Activated B cell treated with CpG ODN at 0.5 μM for 24 hours (primary cell): ENCODE data around the gene PPARG. TPM values are rescaled to one million over a fixed set of nuclear protein-coding genes. Genes with fewer than 3 reads are reported as not detected.

Source experiments
- ATAC-seq: fragments of 200-7000 bp; cut with Tn5 transposase; one replicate; pipeline ENCODE4 v1.10.0; 2021; ENCODE audit warnings: low read depth, mild to moderate bottlenecking, moderate library complexity
- CTCF ChIA-PET: fragments of 350-600 bp; sonication (Branson Sonifier 250); formaldehyde crosslinking; loops from one replicate; lab custom pipeline; 2021; ENCODE audit warnings: antibody characterized with exemption; lab: Charles Lee
- POLR2A ChIA-PET: fragments of 350-600 bp; sonication (Branson Sonifier 250); formaldehyde crosslinking; loops from one replicate; lab custom pipeline; 2021; ENCODE audit warnings: antibody characterized with exemption; lab: Charles Lee
- DNase-seq: peaks from one replicate; pipeline ENCODE4 v3.0.0; 2022
- H3K27ac Mint-ChIP-seq: one replicate; pipeline ENCODE4 v1.8.0; 2020; ENCODE audit warnings: mixed read lengths
- H3K27me3 Mint-ChIP-seq: one replicate; pipeline ENCODE4 v1.8.0; 2021; ENCODE audit warnings: mixed read lengths
- H3K36me3 Mint-ChIP-seq: one replicate; pipeline ENCODE4 v1.8.0; 2021; ENCODE audit warnings: low read depth, mixed read lengths
- H3K4me1 Mint-ChIP-seq: one replicate; pipeline ENCODE4 v1.8.0; 2021; ENCODE audit warnings: mixed read lengths
- H3K4me3 Mint-ChIP-seq: one replicate; pipeline ENCODE4 v1.8.0; 2020; ENCODE audit warnings: mild to moderate bottlenecking, mixed read lengths
- H3K9me3 Mint-ChIP-seq: one replicate; pipeline ENCODE4 v1.8.0; 2020; ENCODE audit warnings: mixed read lengths
- intact Hi-C: fragments of 100-400 bp; cut with micrococcal nuclease; formaldehyde crosslinking; loops from one replicate; pipeline ENCODE4 v1.15.1; 2024
- total RNA-seq: library from RNA; stranded (reverse); gene quantifications from 2 replicates; pipeline ENCODE4 v1.2.3, GENCODE V29; 2022
- TF ChIP-seq, protein P1 (sequence below): fragments of 200-600 bp; IDR thresholded peaks from one replicate; pipeline ENCODE4 v1.8.0; 2022; ENCODE audit warnings: antibody characterized with exemption, mild to moderate bottlenecking

PPARG gene
- total RNA-seq, 1 donor from 2014 or later: not detected

- CTCF ChIA-PET: no interaction called here
- intact Hi-C loops: no loop called here
- peaks cover 4% of the 10 kb centered on the region for H3K27me3 Mint-ChIP-seq
- ATAC-seq (no peak), DNase-seq (no peak)
- H3K4me3 Mint-ChIP-seq: no peak overlapping the region
- H3K4me1 Mint-ChIP-seq: no peaks in the 10 kb centered on the region
- H3K9me3 Mint-ChIP-seq: no peaks in the 10 kb centered on the region
- H3K27ac Mint-ChIP-seq: no peak overlapping the region
- H3K36me3 Mint-ChIP-seq: no peaks in the 10 kb centered on the region
- POLR2A ChIA-PET: no interaction called here
- TF ChIP-seq, protein P1, sequence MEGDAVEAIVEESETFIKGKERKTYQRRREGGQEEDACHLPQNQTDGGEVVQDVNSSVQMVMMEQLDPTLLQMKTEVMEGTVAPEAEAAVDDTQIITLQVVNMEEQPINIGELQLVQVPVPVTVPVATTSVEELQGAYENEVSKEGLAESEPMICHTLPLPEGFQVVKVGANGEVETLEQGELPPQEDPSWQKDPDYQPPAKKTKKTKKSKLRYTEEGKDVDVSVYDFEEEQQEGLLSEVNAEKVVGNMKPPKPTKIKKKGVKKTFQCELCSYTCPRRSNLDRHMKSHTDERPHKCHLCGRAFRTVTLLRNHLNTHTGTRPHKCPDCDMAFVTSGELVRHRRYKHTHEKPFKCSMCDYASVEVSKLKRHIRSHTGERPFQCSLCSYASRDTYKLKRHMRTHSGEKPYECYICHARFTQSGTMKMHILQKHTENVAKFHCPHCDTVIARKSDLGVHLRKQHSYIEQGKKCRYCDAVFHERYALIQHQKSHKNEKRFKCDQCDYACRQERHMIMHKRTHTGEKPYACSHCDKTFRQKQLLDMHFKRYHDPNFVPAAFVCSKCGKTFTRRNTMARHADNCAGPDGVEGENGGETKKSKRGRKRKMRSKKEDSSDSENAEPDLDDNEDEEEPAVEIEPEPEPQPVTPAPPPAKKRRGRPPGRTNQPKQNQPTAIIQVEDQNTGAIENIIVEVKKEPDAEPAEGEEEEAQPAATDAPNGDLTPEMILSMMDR: no peak
Observed at GRCh38 chr3:12413721-12414255, 124.9 kb downstream of the PPARG start.

- ChIA-PET CTCF (no interaction called here), POLR2A (no interaction called here)
- no peaks in the 10 kb centered on the region for H3K4me1 Mint-ChIP-seq
- ATAC-seq (no peak), DNase-seq (no peak)
- intact Hi-C loops: no loop called here
- H3K36me3 Mint-ChIP-seq: no peaks in the 10 kb centered on the region
- H3K27ac Mint-ChIP-seq: no peak overlapping the region
- TF ChIP-seq, protein P1: no peak
- H3K9me3 Mint-ChIP-seq: no peaks in the 10 kb centered on the region
- H3K4me3 Mint-ChIP-seq: no peak overlapping the region
- peaks cover 4% of the 10 kb centered on the region for H3K27me3 Mint-ChIP-seq
Observed at GRCh38 chr3:12415014-12415680, 126.3 kb downstream of the PPARG start.

DNA sequence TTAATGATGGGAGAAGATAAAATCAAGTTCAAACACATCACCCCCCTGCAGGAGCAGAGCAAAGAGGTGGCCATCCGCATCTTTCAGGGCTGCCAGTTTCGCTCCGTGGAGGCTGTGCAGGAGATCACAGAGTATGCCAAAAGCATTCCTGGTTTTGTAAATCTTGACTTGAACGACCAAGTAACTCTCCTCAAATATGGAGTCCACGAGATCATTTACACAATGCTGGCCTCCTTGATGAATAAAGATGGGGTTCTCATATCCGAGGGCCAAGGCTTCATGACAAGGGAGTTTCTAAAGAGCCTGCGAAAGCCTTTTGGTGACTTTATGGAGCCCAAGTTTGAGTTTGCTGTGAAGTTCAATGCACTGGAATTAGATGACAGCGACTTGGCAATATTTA is 127.9 kb downstream of the PPARG start:
- POLR2A ChIA-PET: no interaction called here

GRCh38 chr3:12420393-12420792 is 131.5 kb downstream of the PPARG start:
- Mint-ChIP-seq H3K9me3 (no peaks in the 10 kb centered on the region), H3K4me1 (no peaks in the 10 kb centered on the region), H3K4me3 (no peak overlapping the region), H3K27me3 (peaks cover 7% of the 10 kb centered on the region), H3K27ac (no peak overlapping the region), H3K36me3 (no peaks in the 10 kb centered on the region)
- CTCF ChIA-PET: no interaction called here
- POLR2A ChIA-PET: no interaction called here
- intact Hi-C loops: no loop called here
- ATAC-seq: no peak
- TF ChIP-seq, protein P1: no peak
- DNase-seq: no peak

More for the DNA sequence above, 127.9 kb downstream of the PPARG start:
- Mint-ChIP-seq H3K27me3 (peaks cover 6% of the 10 kb centered on the region), H3K4me1 (no peaks in the 10 kb centered on the region), H3K36me3 (no peaks in the 10 kb centered on the region), H3K4me3 (no peak overlapping the region), H3K9me3 (no peaks in the 10 kb centered on the region), H3K27ac (no peak overlapping the region)
- intact Hi-C loops: no loop called here
- CTCF ChIA-PET: no interaction called here
- TF ChIP-seq, protein P1: no peak
- DNase-seq (no peak), ATAC-seq (no peak)

- CTCF ChIA-PET: no interaction called here
- POLR2A ChIA-PET: no interaction called here
- TF ChIP-seq, protein P1: no peak
- peaks cover 7% of the 10 kb centered on the region for H3K27me3 Mint-ChIP-seq
- intact Hi-C loops: no loop called here
- H3K9me3 Mint-ChIP-seq: no peaks in the 10 kb centered on the region
- H3K27ac Mint-ChIP-seq: no peak overlapping the region
- H3K4me1 Mint-ChIP-seq: no peaks in the 10 kb centered on the region
- ATAC-seq (no peak), DNase-seq (no peak)
- no peak overlapping the region for H3K4me3 Mint-ChIP-seq
- no peaks in the 10 kb centered on the region for H3K36me3 Mint-ChIP-seq
Observed at GRCh38 chr3:12421132-12421531, 132.3 kb downstream of the PPARG start.
